HL-60 (cell line): Measurements from ENCODE around the gene UBE2QL1.

Experiments
- CTCF ChIP-seq: IDR thresholded peaks from one replicate; pipeline ENCODE4 v1.5.1; 2011; ENCODE audit warnings: low read length, control low read depth, inconsistent platforms; ENCODE audit not compliant: insufficient read depth
- GABPA ChIP-seq: IDR thresholded peaks from 2 replicates; pipeline ENCODE4 v1.6.1; 2012; ENCODE audit warnings: low read depth
- POLR2AphosphoS5 ChIP-seq: IDR thresholded peaks from 2 replicates; pipeline ENCODE4 v1.6.1; 2012; ENCODE audit warnings: low read depth
- REST ChIP-seq: IDR thresholded peaks from 2 replicates; pipeline ENCODE4 v1.6.1; 2012; ENCODE audit warnings: low read depth; ENCODE audit not compliant: insufficient replicate concordance

- TF ChIP-seq POLR2AphosphoS5 (no peak), CTCF (no peak), GABPA (no peak), REST (no peak)
Observed at GRCh38 chr5:6424110-6424659, 24.5 kb upstream of the UBE2QL1 start.
